Bronchial smooth muscle cell (primary cell): ENCODE measurements around the gene FUBP1. TPM values are rescaled to one million over a fixed set of nuclear protein-coding genes. Genes with fewer than 3 reads are reported as not detected.

ENCODE experiments used
- total RNA-seq: library from RNA; depleted of rRNA; stranded (reverse); fragments of >200 nt; gene quantifications from 2 replicates; pipeline ENCODE4 v1.2.1, GENCODE V29; 2014

The FUBP1 gene
- 59.6 and 75.0 TPM in 2 replicates for total RNA-seq

GRCh38 chr1:77978969-77979876 is at the start of gene FUBP1:
FUBP1 (minus strand) TSS chr1:77979072; CDS start chr1:77979004, 68 bp downstream.

GRCh38 chr1:78004719-78005447 is 26.0 kb upstream of the FUBP1 start, which contains the start of gene DNAJB4:
DNAJB4 (plus strand) TSS chr1:78004939; CDS start chr1:78005111, 172 bp downstream.

Other genes with a start within 250 kb of the FUBP1 start
- gene USP33, start 219.2 kb downstream of the FUBP1 start, total RNA-seq = 54.7 and 92.4 TPM in 2 replicates
- 11.5 and 11.6 TPM in 2 replicates for gene MIGA1, start 199.4 kb downstream of the FUBP1 start, total RNA-seq
- gene NEXN, start 90.4 kb downstream of the FUBP1 start, total RNA-seq = 9.1 and 19.9 TPM in 2 replicates
- 26.0 and 53.1 TPM in 2 replicates for gene DNAJB4, start 25.9 kb upstream of the FUBP1 start, total RNA-seq
- 0.09 and 0.16 TPM in 2 replicates for gene GIPC2, start 66.9 kb upstream of the FUBP1 start, total RNA-seq